NOMO-1 (cell line): Measurements from ENCODE around the gene TNS3.

ENCODE experiments used
- DNase-seq, 2 experiments: peaks; one replicate each; lab custom pipeline; 2025; ENCODE audit not compliant: unreplicated experiment in 2 of 2; lab: John Stamatoyannopoulos, UW

Gene TNS3

DNA sequence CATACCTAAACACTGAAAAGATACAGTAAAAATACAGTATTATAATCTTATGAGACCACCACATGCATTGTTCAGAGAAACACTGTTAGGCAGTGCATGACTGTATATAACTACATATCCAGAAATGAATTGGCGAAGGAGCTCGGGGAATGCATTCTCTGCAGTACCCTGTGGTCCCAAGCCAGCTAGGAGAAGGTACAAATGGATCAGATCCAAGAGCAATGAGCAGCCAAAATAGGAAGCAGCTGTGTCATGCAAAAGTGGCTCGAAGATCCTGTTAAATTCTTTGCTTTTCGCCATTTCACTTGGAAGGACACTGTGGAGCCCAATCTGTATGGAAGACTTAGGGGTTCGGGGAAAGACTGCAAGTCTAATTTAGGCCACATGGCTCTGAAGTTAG, 334.8 kb downstream of the TNS3 start:
- DNase-seq, result no peak

DNA sequence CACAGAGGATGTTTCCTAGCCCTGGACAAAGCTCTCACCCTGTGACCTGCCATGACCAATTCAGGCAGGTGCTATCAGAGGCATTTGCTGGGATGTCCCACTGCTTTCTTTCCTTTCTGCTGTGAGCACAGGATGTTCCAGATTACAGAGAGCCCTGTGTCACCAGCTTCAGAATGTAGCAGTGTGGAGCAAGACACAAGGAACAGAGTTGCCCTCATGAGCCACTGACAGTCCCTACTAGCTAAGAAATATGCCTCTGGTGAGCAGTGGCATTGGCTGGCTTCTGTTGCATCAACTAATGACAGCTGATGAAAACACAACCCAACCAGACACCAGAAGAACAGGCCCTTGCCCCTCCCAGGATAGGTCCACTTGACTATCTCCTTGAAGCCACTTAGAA, 337.2 kb downstream of the TNS3 start:
- no peak for DNase-seq

DNA sequence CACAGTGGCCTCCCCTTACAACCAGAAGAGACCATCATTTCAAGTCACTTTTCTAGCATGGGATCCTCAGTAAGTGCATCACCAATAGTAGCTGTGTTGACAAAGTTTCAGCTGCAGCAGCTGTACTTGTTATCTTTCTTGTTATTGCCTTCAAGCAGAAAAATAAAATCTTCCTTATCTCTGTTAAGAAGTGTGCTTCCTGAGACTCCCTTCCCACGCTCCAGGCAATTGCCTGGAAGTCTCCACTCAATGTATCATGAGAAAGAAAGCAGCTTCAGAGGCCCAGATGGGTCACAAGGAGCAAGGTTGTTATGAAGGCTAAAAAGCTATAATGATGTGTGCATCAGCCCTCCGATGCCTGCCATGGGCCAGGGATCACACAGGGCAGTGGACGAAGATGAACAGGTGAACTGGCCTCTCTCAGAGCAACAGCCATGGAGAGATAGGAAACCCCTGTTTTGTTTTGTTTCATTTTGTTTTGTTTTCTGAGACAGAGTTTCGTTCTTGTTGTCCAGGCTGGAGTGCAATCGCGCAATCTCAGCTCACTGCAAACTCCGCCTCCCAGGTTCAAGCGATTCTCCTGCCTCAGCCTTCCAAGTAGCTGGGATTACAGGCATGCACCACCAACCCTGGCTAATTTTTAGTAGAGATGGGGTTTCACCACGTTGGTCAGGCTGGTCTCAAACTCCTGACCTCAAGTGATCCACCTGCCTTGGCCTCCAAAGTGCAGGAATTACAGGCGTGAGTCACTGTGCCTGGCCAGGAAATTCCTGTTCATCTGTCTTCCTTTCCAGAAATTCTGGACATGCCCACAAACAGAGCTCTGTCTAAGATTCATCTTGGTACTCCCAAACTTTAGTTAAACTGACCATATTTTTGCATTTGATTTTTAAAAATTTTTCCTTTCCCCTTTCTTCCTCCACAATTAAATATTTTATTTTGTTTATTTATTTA, 340.5 kb downstream of the TNS3 start:
- no peak for DNase-seq

DNA sequence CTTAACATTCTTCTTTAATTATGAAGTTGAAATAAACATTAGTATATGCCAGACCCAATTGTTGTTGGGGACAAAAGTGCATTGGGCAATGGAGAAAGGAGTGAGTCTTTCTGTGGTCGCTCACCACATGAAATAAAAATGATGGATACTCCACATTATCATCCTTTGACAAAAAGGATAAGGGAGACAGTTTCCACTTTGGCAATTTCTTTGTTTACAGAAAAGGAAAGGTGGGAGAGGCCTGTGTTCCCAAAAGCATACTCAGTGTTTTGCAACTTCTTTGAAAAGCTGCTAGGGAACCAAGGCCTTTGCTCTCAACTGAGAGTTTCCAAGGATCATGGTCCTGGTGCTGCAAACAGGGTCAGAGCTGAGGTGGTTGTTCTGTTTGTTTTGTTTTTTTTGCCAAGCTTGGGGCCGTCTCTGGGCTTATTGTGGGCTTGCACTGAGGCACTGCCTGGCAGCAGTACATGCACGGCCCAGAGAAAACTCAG, 341.9 kb downstream of the TNS3 start:
- DNase-seq, result no peak

DNA sequence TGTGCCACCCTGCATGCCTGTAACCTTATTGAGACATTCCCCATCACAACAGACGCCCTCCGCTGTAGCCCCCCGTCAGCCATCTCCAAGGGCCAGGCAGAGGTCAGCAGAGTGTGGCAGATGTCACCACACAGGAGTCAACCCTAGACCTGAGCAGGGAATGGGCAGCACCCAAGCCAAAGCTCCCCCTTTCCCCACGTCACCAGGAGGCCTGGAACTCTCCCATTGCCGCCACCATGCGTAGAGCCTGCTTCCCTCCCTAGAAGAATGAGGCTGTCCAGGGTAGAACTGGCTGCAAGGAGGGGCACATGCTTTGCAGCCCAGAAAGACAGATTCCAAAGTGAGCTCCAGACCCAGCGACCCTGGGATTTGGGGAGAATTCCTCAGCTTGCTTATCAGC, 342.9 kb downstream of the TNS3 start:
- no peak for DNase-seq

DNA sequence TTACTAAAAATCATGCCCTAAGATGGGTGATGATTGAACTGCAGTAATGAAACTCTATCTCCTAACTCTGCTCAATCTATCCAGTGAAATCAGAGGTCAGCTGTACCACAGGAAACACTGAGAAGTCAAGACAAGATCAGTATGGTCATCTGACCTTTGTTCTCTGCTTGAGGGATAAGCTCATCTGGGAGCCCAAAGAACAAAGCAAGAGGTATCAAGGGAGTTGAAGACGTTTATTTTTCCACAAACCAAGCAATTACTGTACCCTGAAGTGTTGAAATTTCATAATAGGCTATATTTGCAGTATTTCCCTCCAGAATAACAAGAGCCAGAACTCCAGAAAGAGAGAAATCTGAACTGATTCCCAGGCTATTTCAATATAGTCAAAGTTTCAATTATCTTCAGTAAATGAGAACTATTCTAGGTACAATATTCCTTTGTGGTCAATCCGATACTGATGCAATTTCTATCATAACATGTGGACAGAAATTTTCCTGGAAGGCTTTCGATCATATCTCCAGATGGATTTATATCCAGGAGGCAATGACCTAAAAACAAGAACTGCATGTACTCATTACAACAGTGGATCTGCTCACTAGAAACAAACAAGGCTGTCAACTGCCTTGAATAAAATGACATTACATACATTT, 345.3 kb downstream of the TNS3 start:
- no peak for DNase-seq

DNA sequence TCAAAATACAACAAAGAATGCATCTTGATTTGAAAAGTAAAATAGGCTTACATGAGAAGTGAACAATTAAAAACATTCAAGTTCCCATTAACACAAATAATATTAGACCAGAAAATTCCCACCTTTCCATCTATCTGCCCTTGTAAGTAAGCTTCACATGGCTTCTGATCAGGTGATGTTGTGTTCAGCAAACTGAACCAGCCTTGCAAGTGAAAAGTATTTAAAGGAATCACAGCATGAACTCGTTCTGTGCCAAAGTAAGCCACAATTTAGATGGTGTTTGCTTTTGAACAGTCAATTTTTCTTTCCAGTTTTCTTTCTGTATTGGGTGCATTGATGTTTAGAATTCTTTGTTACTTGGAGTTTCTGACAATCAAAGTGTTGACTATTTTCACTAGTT, 347.9 kb downstream of the TNS3 start:
- no peak for DNase-seq

DNA sequence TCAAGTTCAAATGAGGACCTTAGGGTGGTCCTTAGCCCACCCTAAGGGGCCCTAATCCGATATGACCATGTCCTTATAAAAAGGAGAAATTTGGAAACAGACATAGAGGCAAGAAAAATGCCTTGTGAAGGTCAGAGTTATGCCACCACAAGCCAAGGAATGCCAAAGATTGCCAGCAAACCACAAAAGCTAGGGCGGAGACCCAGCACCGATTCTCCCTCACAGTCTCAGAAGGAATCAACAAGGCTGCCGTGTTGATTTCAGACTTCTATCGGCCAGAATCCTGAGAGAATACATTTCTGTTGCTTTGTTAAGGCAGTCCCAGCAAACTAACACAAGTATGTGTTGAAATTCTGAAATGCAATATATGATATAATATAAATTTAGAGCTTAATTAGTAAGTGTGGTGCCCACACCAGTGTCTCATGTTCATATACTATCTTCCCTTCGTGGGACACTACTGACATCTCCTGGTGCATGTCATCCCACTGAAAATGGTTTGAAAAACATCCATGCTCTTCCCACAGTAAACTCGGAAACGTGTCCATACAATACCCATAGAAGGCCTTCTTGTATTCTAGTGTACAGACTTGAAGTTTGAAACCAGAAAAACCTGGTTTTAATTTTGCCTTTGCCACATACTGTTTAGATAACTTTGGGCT, 349.0 kb downstream of the TNS3 start:
- no peak for DNase-seq

DNA sequence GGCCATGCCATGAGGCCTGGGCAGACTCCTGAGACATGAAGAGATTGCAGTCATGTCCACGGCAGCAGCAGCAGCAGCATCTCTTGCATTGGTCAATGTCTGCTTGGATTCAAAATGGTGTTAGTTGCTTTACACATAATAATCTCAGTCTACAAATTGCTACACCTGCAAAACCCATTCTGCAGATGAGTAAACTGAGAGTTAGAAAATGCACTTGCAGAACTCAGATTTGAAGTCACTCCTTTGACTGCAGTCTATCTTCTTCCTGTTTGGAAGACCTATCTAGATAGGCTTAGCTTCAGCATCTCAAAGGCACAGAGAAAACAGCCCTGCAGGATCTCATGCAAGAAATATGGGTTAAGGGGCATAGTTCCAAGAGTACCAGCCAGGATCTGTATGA, 350.3 kb downstream of the TNS3 start:
- no peak for DNase-seq

DNA sequence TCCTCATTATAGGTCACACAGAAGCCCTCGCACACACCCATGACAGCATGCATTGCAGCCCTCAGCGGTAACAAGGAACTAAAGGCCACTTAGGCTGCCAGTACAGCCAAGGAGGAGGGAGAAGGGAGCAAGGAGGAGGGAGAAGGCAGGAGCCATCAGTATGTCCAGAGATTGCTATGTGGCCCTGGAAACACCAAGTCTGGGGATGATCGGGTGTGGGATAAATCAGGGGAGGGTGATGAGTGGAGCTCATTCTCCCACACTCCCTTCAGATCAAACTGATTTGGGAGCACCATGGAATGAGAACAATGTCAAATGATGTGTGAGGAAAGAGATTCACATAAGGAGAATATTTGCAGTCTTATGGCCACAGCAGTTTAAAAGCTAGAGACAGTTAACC, 350.9 kb downstream of the TNS3 start:
- DNase-seq, result no peak

DNA sequence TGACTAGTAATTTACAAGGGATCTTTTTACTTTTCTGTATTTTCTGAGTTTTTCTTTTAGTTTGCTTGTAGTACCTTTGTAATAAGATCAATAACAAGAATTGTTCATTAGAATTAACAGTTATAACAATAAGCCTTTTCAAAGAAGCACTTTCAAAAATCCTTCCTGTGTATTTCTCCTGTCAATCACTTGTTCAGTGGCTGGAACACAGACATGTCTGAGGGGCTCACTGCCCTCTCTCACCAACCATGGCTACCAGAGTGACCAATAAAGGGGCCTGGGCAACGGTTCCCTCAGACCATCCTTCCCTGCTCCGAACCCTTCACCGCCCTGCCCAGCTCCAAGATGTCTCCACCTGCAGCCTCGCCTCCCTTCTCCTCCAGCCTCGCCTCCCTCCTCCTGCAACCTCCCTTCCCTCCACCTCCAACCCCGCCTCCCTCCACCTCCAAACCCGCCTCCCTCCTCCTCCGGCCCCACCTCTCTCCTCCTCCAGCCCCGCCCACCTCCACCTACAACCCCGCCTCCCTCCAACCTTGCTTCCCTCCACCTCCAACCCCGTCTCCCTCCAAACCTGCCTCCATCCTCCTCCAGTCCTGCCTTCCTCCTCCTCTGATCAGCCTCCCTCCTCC, 353.4 kb downstream of the TNS3 start:
- no peak for DNase-seq

DNA sequence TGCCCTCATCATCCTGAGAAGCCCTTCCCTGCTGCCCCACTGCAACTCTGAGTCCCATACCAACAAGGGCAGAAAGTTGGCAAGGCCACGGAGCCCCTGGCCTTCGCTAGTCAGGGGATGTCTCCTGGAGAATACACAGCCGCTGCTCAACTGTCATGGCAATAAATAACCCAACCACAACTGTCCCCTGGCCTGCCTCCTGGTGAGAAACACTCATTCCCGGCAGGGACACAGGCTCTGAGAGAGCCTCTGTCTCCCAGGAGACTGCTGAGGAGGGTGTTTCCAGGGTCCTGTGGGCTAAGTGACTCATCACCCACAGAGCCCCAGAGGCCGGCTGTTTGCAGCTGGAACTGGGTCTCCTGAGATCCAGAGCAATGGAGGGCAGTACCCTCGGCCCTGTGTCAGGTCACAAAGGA, 354.1 kb downstream of the TNS3 start:
- DNase-seq, result peak; percentile 23 to 28

DNA sequence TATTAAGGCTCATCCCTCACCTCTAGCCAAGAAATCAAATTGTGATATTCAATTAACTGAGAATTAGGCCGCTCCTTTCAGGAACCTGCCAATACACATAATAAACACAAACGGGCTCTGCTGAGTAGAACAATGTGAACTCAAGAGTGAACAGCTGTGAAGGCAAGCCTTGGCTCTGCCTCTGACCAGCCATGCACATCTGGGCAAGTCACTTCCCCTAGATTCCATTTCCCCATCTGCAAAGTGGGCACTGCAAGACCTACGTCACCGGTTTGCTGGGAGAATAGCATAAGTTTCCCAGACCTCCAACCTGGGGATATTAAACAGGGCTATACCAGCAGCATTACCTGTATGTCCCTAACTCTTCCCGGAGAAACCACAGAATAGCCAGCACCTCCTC, 355.2 kb downstream of the TNS3 start:
- DNase-seq, result no peak

DNA sequence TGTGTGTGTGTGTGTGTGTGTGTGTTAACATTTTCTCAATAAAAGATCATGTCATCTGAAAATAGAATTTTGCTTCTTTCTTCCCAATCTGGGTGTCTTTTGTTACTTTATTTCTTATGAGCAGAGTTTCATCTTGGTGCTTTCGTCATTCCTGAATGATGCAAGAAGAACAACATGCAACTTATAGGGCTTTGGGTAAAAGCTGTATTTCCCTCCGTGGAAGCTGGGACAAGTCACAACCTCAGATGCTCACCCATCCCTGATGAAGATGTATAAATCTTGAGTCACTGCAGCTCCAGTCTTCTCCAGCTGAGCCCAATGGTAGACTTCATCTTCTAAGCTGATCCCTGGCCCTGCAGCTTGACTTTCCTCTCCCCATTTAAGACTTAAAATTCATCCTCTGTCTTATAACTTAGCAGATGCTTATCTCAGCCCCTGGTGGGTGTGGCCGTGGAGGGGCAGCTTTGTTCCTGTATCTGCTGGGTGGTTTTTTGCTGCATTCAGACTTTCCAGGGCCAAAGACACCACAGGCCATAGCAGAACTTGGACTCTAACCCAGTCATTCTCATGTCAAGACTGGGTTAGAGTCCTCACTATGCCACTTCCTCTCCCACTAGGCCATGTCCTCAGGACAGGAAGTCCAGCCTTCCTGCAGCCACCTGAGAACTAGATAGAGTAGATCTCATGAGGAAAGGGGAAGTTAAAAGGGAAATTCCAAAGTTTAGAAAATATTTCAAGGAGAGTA, 356.4 kb downstream of the TNS3 start:
- DNase-seq, result peak in 1 of 2 experiments; percentile 1
